ENCODE results near the gene IQSEC3.
"Not testable (repeated sequence)": the region's sequence is repeated elsewhere in the genome, so short reads cannot be mapped to it uniquely, and the experiment has no call there.

IQSEC3 gene

GRCh38 chr12:186006-186625, 119.5 kb downstream of the IQSEC3 start:
- TF ChIP-seq CTCF (IDR thresholded peaks at IDR 0.05; ENCODE audit: unreplicated experiment in 3 of 3) = no peak
- peak overlapping the region in 2 of 3 experiments; percentile 27 to 60 for H3K27ac Mint-ChIP-seq
- no peaks in the 10 kb centered on the region for H3K36me3 Mint-ChIP-seq (ENCODE audit: low read depth)
- H3K4me1 Mint-ChIP-seq = no peaks in the 10 kb centered on the region
- peaks cover 17% of the 10 kb centered on the region for H3K27me3 Mint-ChIP-seq (ENCODE audit: low read depth)
- H3K4me3 Mint-ChIP-seq = no peak overlapping the region
- H3K9me3 Mint-ChIP-seq = no peaks in the 10 kb centered on the region

GRCh38 chr12:187986-188909, 121.7 kb downstream of the IQSEC3 start:
- Mint-ChIP-seq H3K27me3 (ENCODE audit: low read depth) (peaks cover 21% of the 10 kb centered on the region), H3K4me3 (peak overlapping the region; percentile 89)

GRCh38 chr12:188910-189621, 122.5 kb downstream of the IQSEC3 start:
- Mint-ChIP-seq H3K27me3 (ENCODE audit: low read depth) (peaks cover 16% of the 10 kb centered on the region), H3K27ac (peak overlapping the region; percentile 50 to 92 (median 68)), H3K9me3 (no peaks in the 10 kb centered on the region), H3K4me3 (peak overlapping the region; percentile 89), H3K4me1 (no peaks in the 10 kb centered on the region), H3K36me3 (ENCODE audit: low read depth) (no peaks in the 10 kb centered on the region)
- TF ChIP-seq CTCF (IDR thresholded peaks at IDR 0.05; ENCODE audit: unreplicated experiment in 3 of 3) = peak; percentile 92 to 96 (median 94)

More at GRCh38 chr12:187986-188909, 121.7 kb downstream of the IQSEC3 start:
- not testable (repeated sequence) for H3K9me3 Mint-ChIP-seq; H3K4me1 Mint-ChIP-seq; H3K36me3 Mint-ChIP-seq (ENCODE audit: low read depth)
- peak overlapping the region in 2 of 3 experiments; percentile 68 to 92 for H3K27ac Mint-ChIP-seq

GRCh38 chr12:189622-189962, 123.0 kb downstream of the IQSEC3 start:
- Mint-ChIP-seq H3K4me1 (no peaks in the 10 kb centered on the region), H3K27ac (no peak overlapping the region), H3K36me3 (ENCODE audit: low read depth) (no peaks in the 10 kb centered on the region), H3K27me3 (ENCODE audit: low read depth) (peaks cover 16% of the 10 kb centered on the region), H3K9me3 (no peaks in the 10 kb centered on the region), H3K4me3 (no peak overlapping the region)
- no peak for TF ChIP-seq CTCF (IDR thresholded peaks at IDR 0.05; ENCODE audit: unreplicated experiment in 3 of 3)

GRCh38 chr12:190881-191280, 124.3 kb downstream of the IQSEC3 start:
- Mint-ChIP-seq H3K4me3 (no peak overlapping the region), H3K27ac (no peak overlapping the region), H3K27me3 (ENCODE audit: low read depth) (peaks cover 15% of the 10 kb centered on the region), H3K4me1 (no peaks in the 10 kb centered on the region), H3K9me3 (no peaks in the 10 kb centered on the region), H3K36me3 (ENCODE audit: low read depth) (no peaks in the 10 kb centered on the region)
- TF ChIP-seq CTCF (IDR thresholded peaks at IDR 0.05; ENCODE audit: unreplicated experiment in 3 of 3) = no peak

- H3K36me3 Mint-ChIP-seq (ENCODE audit: low read depth) = no peaks in the 10 kb centered on the region
- no peaks in the 10 kb centered on the region for H3K4me1 Mint-ChIP-seq
- no peak overlapping the region for H3K4me3 Mint-ChIP-seq
- no peak overlapping the region for H3K27ac Mint-ChIP-seq
- peaks cover 15% of the 10 kb centered on the region for H3K27me3 Mint-ChIP-seq (ENCODE audit: low read depth)
- H3K9me3 Mint-ChIP-seq = no peaks in the 10 kb centered on the region
- TF ChIP-seq CTCF (IDR thresholded peaks at IDR 0.05; ENCODE audit: unreplicated experiment in 3 of 3) = no peak
Measured at GRCh38 chr12:191541-191940, 125.0 kb downstream of the IQSEC3 start.
